GM19239 (cell line): ENCODE data around the gene HDAC7.

Experiments
- DNase-seq: peaks from one replicate; pipeline ENCODE4 v3.0.0; 2011; ENCODE audit warnings: low spot score; ENCODE audit not compliant: insufficient read length
- FAIRE-seq: peaks from 2 replicates; lab custom pipeline; 2011; peaks lifted over from hg19 to GRCh38; lab: Jason Lieb, UNC

HDAC7 gene

GRCh38 chr12:47819896-47820630 is at the start of gene HDAC7:
Gene HDAC7, minus strand, starts transcription at chr12:47819903. Its CDS starts 118 bp downstream, at chr12:47819785.
- no peak for FAIRE-seq

GRCh38 chr12:47868552-47869031 is 48.9 kb upstream of the HDAC7 start:
- FAIRE-seq: peak; percentile 90

More at GRCh38 chr12:47819896-47820630, at the start of gene HDAC7:
- peak; percentile 75 for DNase-seq

GRCh38 chr12:47868041-47868440 is 48.3 kb upstream of the HDAC7 start:
- no peak for DNase-seq
- FAIRE-seq: no peak

More at GRCh38 chr12:47868552-47869031, 48.9 kb upstream of the HDAC7 start:
- peak; percentile 44 for DNase-seq

GRCh38 chr12:47867495-47867941 is 47.8 kb upstream of the HDAC7 start:
- no peak for DNase-seq
- FAIRE-seq: no peak

GRCh38 chr12:47864646-47865235 is 45.0 kb upstream of the HDAC7 start:
- no peak for DNase-seq
- no peak for FAIRE-seq

GRCh38 chr12:47863985-47864384 is 44.3 kb upstream of the HDAC7 start:
- FAIRE-seq: no peak
- no peak for DNase-seq

GRCh38 chr12:47863467-47863866 is 43.8 kb upstream of the HDAC7 start:
- DNase-seq (no peak), FAIRE-seq (no peak)

- FAIRE-seq: no peak
- no peak for DNase-seq
Observed at GRCh38 chr12:47862881-47863280, 43.2 kb upstream of the HDAC7 start.

GRCh38 chr12:47862167-47862750 is 42.6 kb upstream of the HDAC7 start:
- DNase-seq (no peak), FAIRE-seq (no peak)

GRCh38 chr12:47860873-47861272 is 41.2 kb upstream of the HDAC7 start:
- DNase-seq (no peak), FAIRE-seq (no peak)

- no peak for DNase-seq
- FAIRE-seq: no peak
Observed at GRCh38 chr12:47860279-47860841, 40.7 kb upstream of the HDAC7 start.

GRCh38 chr12:47858511-47859266 is 39.0 kb upstream of the HDAC7 start:
- DNase-seq (no peak), FAIRE-seq (no peak)

GRCh38 chr12:47856721-47857575 is 37.2 kb upstream of the HDAC7 start:
- FAIRE-seq: no peak

GRCh38 chr12:47856094-47856493 is 36.4 kb upstream of the HDAC7 start:
- no peak for FAIRE-seq
- no peak for DNase-seq

More at GRCh38 chr12:47856721-47857575, 37.2 kb upstream of the HDAC7 start:
- no peak for DNase-seq

GRCh38 chr12:47855502-47855901 is 35.8 kb upstream of the HDAC7 start:
- no peak for DNase-seq
- no peak for FAIRE-seq

GRCh38 chr12:47854531-47854930 is 34.8 kb upstream of the HDAC7 start:
- FAIRE-seq (no peak), DNase-seq (no peak)

GRCh38 chr12:47852096-47852571 is 32.4 kb upstream of the HDAC7 start:
- FAIRE-seq (no peak), DNase-seq (no peak)

GRCh38 chr12:47851303-47851952 is 31.7 kb upstream of the HDAC7 start:
- FAIRE-seq: peak; percentile 8
- no peak for DNase-seq
